HEK293T (cell line): Measurements from ENCODE around the gene MYO1B.

ENCODE experiments used
- CTCF ChIA-PET: fragments of 350-600 bp; formaldehyde crosslinking; extraction: SDS; loops from one replicate; lab custom pipeline; 2021; ENCODE audit warnings: antibody characterized with exemption, inconsistent platforms; lab: Yijun Ruan, JAX
- POLR2A ChIA-PET: fragments of 350-600 bp; formaldehyde crosslinking; extraction: SDS; loops from one replicate; lab custom pipeline; 2020; ENCODE audit warnings: antibody characterized with exemption, inconsistent platforms; lab: Yijun Ruan, JAX
- DNase-seq: peaks from one replicate; pipeline ENCODE4 v3.0.0; 2012; ENCODE audit warnings: mixed read lengths; ENCODE audit errors: extremely low spot score
- ARNT ChIP-seq: fragments of 450-650 bp; IDR thresholded peaks from 2 replicates; pipeline ENCODE4 v1.6.1; 2017; ENCODE audit warnings: mild to moderate bottlenecking
- BHLHE40 ChIP-seq: fragments of 450-650 bp; IDR thresholded peaks from 2 replicates; pipeline ENCODE4 v1.6.1; 2016; ENCODE audit warnings: mild to moderate bottlenecking, moderate library complexity, borderline replicate concordance
- CTBP1 ChIP-seq: fragments of 450-650 bp; IDR thresholded peaks from 2 replicates; pipeline ENCODE4 v1.6.1; 2016; ENCODE audit warnings: borderline replicate concordance
- ELF4 ChIP-seq: fragments of 450-650 bp; IDR thresholded peaks from 2 replicates; pipeline ENCODE4 v1.6.1; 2017; ENCODE audit warnings: antibody characterized with exemption
- FOXA1 ChIP-seq: fragments of 450-650 bp; IDR thresholded peaks from 2 replicates; pipeline ENCODE4 v1.6.1; 2016; ENCODE audit warnings: mild to moderate bottlenecking
- FOXK2 ChIP-seq: fragments of 450-650 bp; IDR thresholded peaks from 2 replicates; pipeline ENCODE4 v1.6.1; 2016; ENCODE audit warnings: mild to moderate bottlenecking
- FOXM1 ChIP-seq: fragments of 450-650 bp; IDR thresholded peaks from 2 replicates; pipeline ENCODE4 v1.6.1; 2017; ENCODE audit warnings: mild to moderate bottlenecking, borderline replicate concordance
- HDGF ChIP-seq: fragments of 450-650 bp; IDR thresholded peaks from 2 replicates; pipeline ENCODE4 v1.6.1; 2017; ENCODE audit warnings: antibody characterized with exemption, borderline replicate concordance
- L3MBTL2 ChIP-seq: fragments of 450-650 bp; conservative IDR thresholded peaks from 2 replicates; pipeline ENCODE4 v1.6.1; 2016; ENCODE audit warnings: mild to moderate bottlenecking
- LEF1 ChIP-seq: fragments of 450-650 bp; IDR thresholded peaks from 2 replicates; pipeline ENCODE4 v1.6.1; 2017; ENCODE audit warnings: mild to moderate bottlenecking, borderline replicate concordance
- NFRKB ChIP-seq: fragments of 450-650 bp; IDR thresholded peaks from 2 replicates; pipeline ENCODE4 v1.6.1; 2016; ENCODE audit warnings: mild to moderate bottlenecking, moderate library complexity
- PKNOX1 ChIP-seq: fragments of 450-650 bp; IDR thresholded peaks from 2 replicates; pipeline ENCODE4 v1.6.1; 2016
- SP1 ChIP-seq: fragments of 450-650 bp; IDR thresholded peaks from 2 replicates; pipeline ENCODE4 v1.6.1; 2017
- SUZ12 ChIP-seq: fragments of 450-650 bp; IDR thresholded peaks from 2 replicates; pipeline ENCODE4 v1.6.1; 2016; ENCODE audit warnings: mild to moderate bottlenecking
- TARDBP ChIP-seq: fragments of 450-650 bp; IDR thresholded peaks from 2 replicates; pipeline ENCODE4 v1.6.1; 2016
- ZNF384 ChIP-seq: fragments of 450-650 bp; IDR thresholded peaks from 2 replicates; pipeline ENCODE4 v1.6.1; 2016

MYO1B gene

GRCh38 chr2:191255271-191255670, 10.1 kb downstream of the MYO1B start:
- ChIA-PET CTCF (interaction anchor here (0.9 kb wide), 1 partner anchor 15 kb away, joined by 3 read pairs; no protein-coding TSS in a partner anchor), POLR2A (interaction anchor here (0.6 kb wide), 1 partner anchor 9 kb away, joined by 3 read pairs; no protein-coding TSS in a partner anchor)
- no peak for DNase-seq
- TF ChIP-seq SUZ12 = no peak
- no peak for TF ChIP-seq FOXA1
- no peak for TF ChIP-seq BHLHE40
- TF ChIP-seq HDGF = no peak
- no peak for TF ChIP-seq CTBP1
- TF ChIP-seq ZNF384 = no peak
- TF ChIP-seq NFRKB = no peak
- no peak for TF ChIP-seq FOXK2
- no peak for TF ChIP-seq TARDBP
- TF ChIP-seq SP1 = no peak
- TF ChIP-seq ARNT = no peak
- no peak for TF ChIP-seq L3MBTL2
- TF ChIP-seq PKNOX1 = no peak
- no peak for TF ChIP-seq FOXM1
- TF ChIP-seq ELF4 = no peak
- no peak for TF ChIP-seq LEF1

- CTCF ChIA-PET = interaction anchor here (0.9 kb wide), 1 partner anchor 14 kb away, joined by 3 read pairs; no protein-coding TSS in a partner anchor
- POLR2A ChIA-PET = interaction anchor here (0.6 kb wide), 1 partner anchor 10 kb away, joined by 3 read pairs; no protein-coding TSS in a partner anchor
- DNase-seq = no peak
- no peak for TF ChIP-seq CTBP1
- TF ChIP-seq NFRKB = no peak
- TF ChIP-seq HDGF = no peak
- no peak for TF ChIP-seq ARNT
- TF ChIP-seq SUZ12 = no peak
- no peak for TF ChIP-seq TARDBP
These were observed 10.6 kb downstream of the MYO1B start for GRCh38 chr2:191255756-191256312.

- CTCF ChIA-PET = no interaction called here
- TF ChIP-seq BHLHE40 (no peak), LEF1 (no peak), HDGF (no peak), L3MBTL2 (no peak), FOXA1 (no peak), TARDBP (no peak), ELF4 (no peak), CTBP1 (no peak), FOXK2 (no peak), PKNOX1 (no peak), SP1 (no peak)
- DNase-seq = no peak
- POLR2A ChIA-PET = interaction anchor here (1.4 kb wide), 1 partner anchor 13 kb away, joined by 3 read pairs; the partner anchor contains the start of gene MYO1B
These were observed 12.7 kb downstream of the MYO1B start for GRCh38 chr2:191257934-191258333.

GRCh38 chr2:191258996-191259395, 13.8 kb downstream of the MYO1B start:
- CTCF ChIA-PET = no interaction called here
- TF ChIP-seq LEF1 (no peak), FOXA1 (no peak), BHLHE40 (no peak), PKNOX1 (no peak), NFRKB (no peak), CTBP1 (no peak), FOXK2 (no peak), FOXM1 (no peak), HDGF (no peak), TARDBP (no peak)
- POLR2A ChIA-PET = interaction anchor here (1.4 kb wide), 1 partner anchor 14 kb away, joined by 3 read pairs; the partner anchor contains the start of gene MYO1B
- DNase-seq = no peak

GRCh38 chr2:191262436-191262835, 17.2 kb downstream of the MYO1B start:
- ChIA-PET POLR2A (no interaction called here), CTCF (no interaction called here)
- TF ChIP-seq FOXM1 (no peak), CTBP1 (no peak), FOXK2 (no peak), BHLHE40 (no peak), FOXA1 (no peak), PKNOX1 (no peak), LEF1 (no peak), SP1 (no peak), SUZ12 (no peak), L3MBTL2 (no peak), TARDBP (no peak), NFRKB (no peak)
- no peak for DNase-seq

- POLR2A ChIA-PET = no interaction called here
- TF ChIP-seq TARDBP = no peak
- TF ChIP-seq L3MBTL2 = no peak
- TF ChIP-seq SP1 = no peak
- no peak for TF ChIP-seq ARNT
- TF ChIP-seq FOXA1 = no peak
- TF ChIP-seq BHLHE40 = no peak
- no peak for TF ChIP-seq HDGF
- no peak for TF ChIP-seq ELF4
- TF ChIP-seq FOXK2 = no peak
- no peak for TF ChIP-seq ZNF384
- no peak for TF ChIP-seq SUZ12
- TF ChIP-seq NFRKB = no peak
- TF ChIP-seq PKNOX1 = no peak
- TF ChIP-seq CTBP1 = no peak
- no peak for TF ChIP-seq FOXM1
- CTCF ChIA-PET = no interaction called here
- DNase-seq = no peak
These were observed 17.8 kb downstream of the MYO1B start for GRCh38 chr2:191263050-191263449.
